Bronchial smooth muscle cell (primary cell): ENCODE measurements around the gene KDM3A. TPM values are rescaled to one million over a fixed set of nuclear protein-coding genes. Genes with fewer than 3 reads are reported as not detected.

Experiments used
- total RNA-seq: library from RNA; depleted of rRNA; stranded (reverse); fragments of >200 nt; gene quantifications from 2 replicates; pipeline ENCODE4 v1.2.1, GENCODE V29; 2014

Gene KDM3A
- 28.0 and 31.1 TPM in 2 replicates for total RNA-seq

GRCh38 chr2:86440631-86441391 lies at the start of gene KDM3A:
Gene KDM3A (plus strand): TSS chr2:86441371. CDS start chr2:86442048, 677 bp downstream.

Other genes starting within 250 kb of the KDM3A start
- 26.4 and 38.9 TPM in 2 replicates for gene IMMT, start 245.9 kb upstream of the KDM3A start, total RNA-seq
- gene MRPL35, start 241.9 kb upstream of the KDM3A start, total RNA-seq = 12.5 and 13.2 TPM in 2 replicates
- gene REEP1, start 103.7 kb upstream of the KDM3A start, total RNA-seq = under 0.01 TPM in 1 of 2 replicates, not detected in the other
- gene CHMP3, start 122.1 kb downstream of the KDM3A start, total RNA-seq = 74.7 and 148 TPM in 2 replicates
- gene RNF103, start 182.5 kb downstream of the KDM3A start, total RNA-seq = 11.2 and 12.6 TPM in 2 replicates